ACHN (cell line): Measurements from ENCODE around the gene MRPS5.

Experiments used
- DNase-seq: peaks from one replicate; pipeline ENCODE4 v3.0.0-alpha.2; 2015
- in situ Hi-C: cut with HindIII; loops from 2 replicates; pipeline ENCODE4 v1.10.0; 2017; ENCODE audit warnings: low sequenced_read_pairs, low pct_ligation_motif_present, low pct_unique_long_range_greater_than_20kb

Gene MRPS5

GRCh38 chr2:95121407-95122196, at the start of gene MRPS5:
TSS of gene MRPS5 (minus strand) at chr2:95121808. CDS start at chr2:95121791, 17 bp downstream.
- in situ Hi-C loops, result no loop called here
- peak; percentile 80 for DNase-seq

GRCh38 chr2:95166065-95166763, 44.6 kb upstream of the MRPS5 start:
- peak; percentile 28 for DNase-seq
- in situ Hi-C loops, result no loop called here

GRCh38 chr2:95165371-95166064, 43.9 kb upstream of the MRPS5 start, which contains the start of gene ZNF2:
TSS of gene ZNF2 (plus strand) at chr2:95165809. CDS start at chr2:95176227, 10,418 bp downstream.
- in situ Hi-C loops, result no loop called here

GRCh38 chr2:95165030-95165370, 43.4 kb upstream of the MRPS5 start:
- in situ Hi-C loops, result no loop called here
- DNase-seq, result no peak

More at GRCh38 chr2:95165371-95166064, 43.9 kb upstream of the MRPS5 start, which contains the start of gene ZNF2:
- peak; percentile 99 for DNase-seq

GRCh38 chr2:95159690-95160449, 38.3 kb upstream of the MRPS5 start, which contains the start of gene ZNF514:
TSS of gene ZNF514 (minus strand) at chr2:95159848. CDS start at chr2:95153253, 6,595 bp downstream.
- DNase-seq, result peak; percentile 80

GRCh38 chr2:95158891-95159619, 37.4 kb upstream of the MRPS5 start:
- in situ Hi-C loops, result no loop called here
- peak; percentile 30 for DNase-seq

More at GRCh38 chr2:95159690-95160449, 38.3 kb upstream of the MRPS5 start, which contains the start of gene ZNF514:
- in situ Hi-C loops, result no loop called here

- in situ Hi-C loops, result no loop called here
- DNase-seq, result no peak
Measured at GRCh38 chr2:95158441-95158840, 36.8 kb upstream of the MRPS5 start.

GRCh38 chr2:95149397-95149984, 27.9 kb upstream of the MRPS5 start:
- in situ Hi-C loops, result no loop called here
- DNase-seq, result peak; percentile 10

GRCh38 chr2:95143838-95144237, 22.2 kb upstream of the MRPS5 start:
- in situ Hi-C loops, result no loop called here
- DNase-seq, result no peak

GRCh38 chr2:95138702-95139101, 17.1 kb upstream of the MRPS5 start:
- in situ Hi-C loops, result no loop called here
- DNase-seq, result no peak

GRCh38 chr2:95122197-95122551, 566 bp upstream of the MRPS5 start:
- DNase-seq, result no peak
- in situ Hi-C loops, result no loop called here

- in situ Hi-C loops, result no loop called here
- no peak for DNase-seq
Measured at GRCh38 chr2:95121093-95121406, 558 bp downstream of the MRPS5 start.

GRCh38 chr2:95115418-95115817, 6.2 kb downstream of the MRPS5 start:
- in situ Hi-C loops, result no loop called here
- peak; percentile 77 for DNase-seq

GRCh38 chr2:95113464-95113863, 8.1 kb downstream of the MRPS5 start:
- DNase-seq, result no peak
- in situ Hi-C loops, result no loop called here

- in situ Hi-C loops, result no loop called here
- DNase-seq, result no peak
Measured at GRCh38 chr2:95110395-95110794, 11.2 kb downstream of the MRPS5 start.

- in situ Hi-C loops, result no loop called here
- no peak for DNase-seq
Measured at GRCh38 chr2:95109260-95109659, 12.3 kb downstream of the MRPS5 start.

GRCh38 chr2:95106081-95106480, 15.5 kb downstream of the MRPS5 start:
- no peak for DNase-seq
- in situ Hi-C loops, result no loop called here

- DNase-seq, result no peak
- in situ Hi-C loops, result no loop called here
Measured at GRCh38 chr2:95104606-95105005, 17.0 kb downstream of the MRPS5 start.
